Stimulated activated CD4-positive, alpha-beta T cell treated with anti-CD3 and anti-CD28 coated beads, TNF-alpha, amount 100 ng/mL, for 48 hours (primary cell): ENCODE results near the gene HPCAL1.
A peak's percentile ranks its signal among the peaks of the same experiment; 100 is the strongest.

Experiments used
- DNase-seq, 3 donors: peaks; one replicate each; pipeline ENCODE4 v3.0.0-alpha.2; 2020; ENCODE audit warnings: low read depth in 3 of 3

Gene HPCAL1

GRCh38 chr2:10269711-10270610, 32.7 kb upstream of the HPCAL1 start:
- DNase-seq, result no peak

GRCh38 chr2:10271509-10271908, 31.2 kb upstream of the HPCAL1 start:
- no peak for DNase-seq

GRCh38 chr2:10271946-10272345, 30.8 kb upstream of the HPCAL1 start:
- no peak for DNase-seq

GRCh38 chr2:10272464-10272863, 30.2 kb upstream of the HPCAL1 start:
- DNase-seq, result no peak

GRCh38 chr2:10273215-10274175, 29.2 kb upstream of the HPCAL1 start:
- no peak for DNase-seq

GRCh38 chr2:10274376-10274775, 28.3 kb upstream of the HPCAL1 start:
- no peak for DNase-seq

GRCh38 chr2:10274983-10275802, 27.5 kb upstream of the HPCAL1 start:
- no peak for DNase-seq

- DNase-seq, result no peak
These were observed 26.0 kb upstream of the HPCAL1 start for GRCh38 chr2:10276481-10277292.

- DNase-seq, result no peak
These were observed 25.2 kb upstream of the HPCAL1 start for GRCh38 chr2:10277293-10278028.

GRCh38 chr2:10278029-10278762, 24.5 kb upstream of the HPCAL1 start:
- peak in 1 of 3 donors; percentile 20 for DNase-seq

- DNase-seq, result no peak
These were observed 23.8 kb upstream of the HPCAL1 start for GRCh38 chr2:10278763-10279471.

- DNase-seq, result no peak
These were observed 23.2 kb upstream of the HPCAL1 start for GRCh38 chr2:10279472-10279870.

GRCh38 chr2:10279946-10280463, 22.7 kb upstream of the HPCAL1 start:
- DNase-seq, result no peak

- DNase-seq, result no peak
These were observed 20.8 kb upstream of the HPCAL1 start for GRCh38 chr2:10281891-10282290.

- DNase-seq, result no peak
These were observed 20.0 kb upstream of the HPCAL1 start for GRCh38 chr2:10282611-10283105.

GRCh38 chr2:10283106-10284062, 19.3 kb upstream of the HPCAL1 start:
- no peak for DNase-seq
